ENCODE measurements around the gene PDGFRB.

The PDGFRB gene

DNA sequence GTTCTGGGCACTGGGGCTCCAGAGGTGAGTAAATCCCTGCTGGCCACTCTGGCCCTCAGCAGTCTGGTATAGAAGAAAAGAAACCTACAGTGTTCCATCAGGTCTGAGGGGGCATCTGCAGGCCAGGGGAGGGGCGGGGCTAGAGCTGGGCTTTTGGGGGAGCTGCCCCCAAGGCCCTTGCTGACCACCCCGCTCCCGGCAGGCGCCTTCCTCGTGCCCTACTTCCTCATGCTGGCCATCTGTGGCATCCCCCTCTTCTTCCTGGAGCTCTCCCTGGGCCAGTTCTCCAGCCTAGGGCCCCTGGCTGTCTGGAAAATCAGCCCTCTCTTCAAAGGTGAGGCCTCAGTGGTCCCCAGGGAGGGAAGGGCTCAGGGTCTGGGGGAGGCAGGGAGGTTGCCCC, 40.9 kb upstream of the PDGFRB start:
- DNase-seq (ENCODE audit: low read depth): no peak
- H3K4me3 ChIP-seq (ENCODE audit: low read depth, low read length): no peak overlapping the region
- TF ChIP-seq, protein P1, sequence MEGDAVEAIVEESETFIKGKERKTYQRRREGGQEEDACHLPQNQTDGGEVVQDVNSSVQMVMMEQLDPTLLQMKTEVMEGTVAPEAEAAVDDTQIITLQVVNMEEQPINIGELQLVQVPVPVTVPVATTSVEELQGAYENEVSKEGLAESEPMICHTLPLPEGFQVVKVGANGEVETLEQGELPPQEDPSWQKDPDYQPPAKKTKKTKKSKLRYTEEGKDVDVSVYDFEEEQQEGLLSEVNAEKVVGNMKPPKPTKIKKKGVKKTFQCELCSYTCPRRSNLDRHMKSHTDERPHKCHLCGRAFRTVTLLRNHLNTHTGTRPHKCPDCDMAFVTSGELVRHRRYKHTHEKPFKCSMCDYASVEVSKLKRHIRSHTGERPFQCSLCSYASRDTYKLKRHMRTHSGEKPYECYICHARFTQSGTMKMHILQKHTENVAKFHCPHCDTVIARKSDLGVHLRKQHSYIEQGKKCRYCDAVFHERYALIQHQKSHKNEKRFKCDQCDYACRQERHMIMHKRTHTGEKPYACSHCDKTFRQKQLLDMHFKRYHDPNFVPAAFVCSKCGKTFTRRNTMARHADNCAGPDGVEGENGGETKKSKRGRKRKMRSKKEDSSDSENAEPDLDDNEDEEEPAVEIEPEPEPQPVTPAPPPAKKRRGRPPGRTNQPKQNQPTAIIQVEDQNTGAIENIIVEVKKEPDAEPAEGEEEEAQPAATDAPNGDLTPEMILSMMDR (conservative IDR thresholded peaks at IDR 0.05; ENCODE audit: low read depth, low read length): no peak

DNA sequence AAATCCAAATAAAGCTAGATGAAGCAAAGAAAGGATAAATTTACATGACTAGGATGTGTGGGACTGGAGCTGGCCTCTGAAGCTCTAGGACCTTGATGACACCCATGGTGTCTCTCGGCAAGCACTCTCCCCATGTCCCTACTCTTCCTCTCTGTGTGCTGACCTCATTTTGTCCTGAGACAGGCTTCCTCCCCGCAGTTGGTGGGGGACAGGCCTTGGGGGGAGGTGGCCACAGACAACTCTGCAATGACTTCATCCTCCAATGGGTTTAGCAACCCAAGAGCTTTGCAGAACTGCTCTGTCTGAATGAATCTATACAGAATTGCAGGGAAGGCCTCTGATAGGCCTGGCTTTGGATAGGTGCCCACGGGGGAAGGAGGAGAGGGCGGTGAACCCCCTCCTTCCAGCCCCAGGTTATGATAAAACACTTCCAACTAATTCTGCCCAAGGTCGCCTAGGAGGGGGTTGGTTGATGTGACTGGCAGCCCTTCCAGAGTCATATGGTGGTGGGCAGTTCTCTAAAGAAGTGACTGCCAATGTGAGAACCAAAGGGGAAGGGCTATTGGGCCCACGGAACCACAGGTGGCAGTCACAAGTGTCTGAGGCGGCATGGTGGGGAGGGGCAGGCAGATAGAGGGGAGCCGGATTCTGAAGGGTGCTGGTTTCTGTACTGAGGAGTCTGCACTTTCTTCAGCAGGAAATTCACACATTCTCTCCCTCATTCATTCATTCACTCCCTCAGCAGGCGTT, 40.3 kb upstream of the PDGFRB start:
- H3K4me3 ChIP-seq (ENCODE audit: low read depth, low read length): no peak overlapping the region
- TF ChIP-seq, protein P1 (conservative IDR thresholded peaks at IDR 0.05; ENCODE audit: low read depth, low read length): no peak
- DNase-seq (ENCODE audit: low read depth): no peak

DNA sequence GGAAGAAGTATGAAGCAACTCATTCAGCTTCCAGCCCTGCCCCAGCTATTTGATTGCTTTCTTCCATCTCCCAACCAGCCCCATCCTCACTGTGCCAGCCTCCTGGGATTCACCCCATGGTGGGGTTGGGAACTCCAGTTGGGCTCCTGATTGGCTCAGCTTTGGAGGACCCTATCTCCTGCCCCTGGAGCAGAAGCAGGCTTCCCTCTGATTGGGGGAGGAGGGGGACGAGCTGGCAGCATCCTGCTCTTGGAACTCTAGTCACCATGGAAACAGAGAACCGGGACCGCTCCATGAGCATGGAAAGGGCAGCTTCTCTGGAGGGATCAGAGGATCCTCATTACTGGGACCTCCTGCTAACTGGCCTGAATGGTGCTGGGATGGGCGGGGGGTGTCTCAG, 36.8 kb upstream of the PDGFRB start:
- no peak overlapping the region for H3K4me3 ChIP-seq (ENCODE audit: low read depth, low read length)
- no peak for DNase-seq (ENCODE audit: low read depth)
- TF ChIP-seq, protein P1 (conservative IDR thresholded peaks at IDR 0.05; ENCODE audit: low read depth, low read length): no peak

DNA sequence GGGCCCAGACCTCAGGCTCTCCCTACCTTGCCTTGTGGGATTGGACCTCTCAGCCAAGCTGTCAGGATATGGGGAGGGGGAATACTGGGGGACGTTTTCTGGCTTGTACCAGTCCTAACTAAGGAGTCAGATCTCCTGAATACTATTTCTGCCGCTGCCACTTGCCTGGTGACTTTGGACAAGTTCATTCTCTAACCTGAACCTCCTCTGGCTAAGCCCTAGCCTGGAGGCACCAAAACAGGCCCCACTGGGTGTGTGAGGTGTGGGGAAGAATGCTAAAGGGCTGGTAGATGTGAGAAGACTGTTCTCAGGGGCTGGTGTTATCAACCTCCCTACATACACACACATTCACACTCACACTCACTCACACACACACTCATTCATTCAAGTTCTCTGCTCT, 35.3 kb upstream of the PDGFRB start:
- TF ChIP-seq, protein P1 (conservative IDR thresholded peaks at IDR 0.05; ENCODE audit: low read depth, low read length): no peak
- H3K4me3 ChIP-seq (ENCODE audit: low read depth, low read length): no peak overlapping the region
- no peak for DNase-seq (ENCODE audit: low read depth)

- H3K4me3 ChIP-seq (ENCODE audit: low read depth, low read length): no peak overlapping the region
- TF ChIP-seq, protein P1 (conservative IDR thresholded peaks at IDR 0.05; ENCODE audit: low read depth, low read length): no peak
- DNase-seq (ENCODE audit: low read depth): no peak
Measured at GRCh38 chr5:150190503-150190979, 34.9 kb upstream of the PDGFRB start.

GRCh38 chr5:150189728-150190502, 34.3 kb upstream of the PDGFRB start, which contains the start of gene SLC6A7:
SLC6A7 (plus strand) TSS chr5:150190062; CDS start chr5:150190328, 266 bp downstream.
- DNase-seq (ENCODE audit: low read depth): no peak
- H3K4me3 ChIP-seq (ENCODE audit: low read depth, low read length): no peak within 1 kb of the TSS
- TF ChIP-seq, protein P1 (conservative IDR thresholded peaks at IDR 0.05; ENCODE audit: low read depth, low read length): no peak
